ENCODE data around the gene ANXA5. TPM values are rescaled to one million over a fixed set of nuclear protein-coding genes. Genes with fewer than 3 reads are reported as not detected.

The ANXA5 gene
- total RNA-seq, 8 experiments from 2014 or later = 54.5 to 428 (median 132) TPM

GRCh38 chr4:121651597-121651996 is 45.2 kb downstream of the ANXA5 start:
- in situ Hi-C loops (cut with MboI; ENCODE audit: low pct_unique_long_range_greater_than_20kb in 2 of 9, low sequenced_read_pairs in 9 of 9, unreplicated experiment in 9 of 9) = loop anchor here in 2 of 9 experiments (10.0 to 25.0 kb wide), 2 partner anchors 167 to 464 kb away; no protein-coding TSS in a partner anchor
- Histone ChIP-seq H3K4me3 (no peak overlapping the region), H3K27ac (no peak overlapping the region), H3K4me1 (replicated peaks in 1 of 2) (no peaks in the 10 kb centered on the region)
- ATAC-seq (replicated peaks in 6 of 8) = no peak
- WGBS, 10 experiments = 23 to 71% (median 61%) methylated on average over 2 to 5 of the region's 5 CpGs

- ATAC-seq (replicated peaks in 6 of 8) = no peak
- in situ Hi-C loops (cut with MboI; ENCODE audit: low pct_unique_long_range_greater_than_20kb in 2 of 9, low sequenced_read_pairs in 9 of 9, unreplicated experiment in 9 of 9) = loop anchor here in 2 of 9 experiments (10.0 to 25.0 kb wide), 2 partner anchors 166 to 463 kb away; no protein-coding TSS in a partner anchor
- no peak overlapping the region for H3K27ac ChIP-seq
- whole genome bisulfite sequencing, 10 experiments = 17 to 94% (median 71%) methylated on average over 1 to 2 of the region's 2 CpGs; no CpG with 5 or more reads in 1 of the 10 experiments
- no peaks in the 10 kb centered on the region for H3K4me1 ChIP-seq (replicated peaks in 1 of 2)
- no peak overlapping the region for H3K4me3 ChIP-seq
These were observed 46.0 kb downstream of the ANXA5 start for GRCh38 chr4:121650741-121651140.

GRCh38 chr4:121648516-121648915 is 48.3 kb downstream of the ANXA5 start:
- Histone ChIP-seq H3K27ac (no peak overlapping the region), H3K4me1 (replicated peaks in 1 of 2) (no peaks in the 10 kb centered on the region), H3K4me3 (no peak overlapping the region)
- 0 to 83% (median 45%) methylated on average over 1 to 3 of the region's 3 CpGs; no CpG with 5 or more reads in 2 of the 10 experiments for WGBS, 10 experiments
- in situ Hi-C loops (cut with MboI; ENCODE audit: low pct_unique_long_range_greater_than_20kb in 2 of 9, low sequenced_read_pairs in 9 of 9, unreplicated experiment in 9 of 9) = no loop called here
- ATAC-seq (replicated peaks in 6 of 8) = no peak

GRCh38 chr4:121642876-121643585 is 53.7 kb downstream of the ANXA5 start:
- Histone ChIP-seq H3K4me1 (replicated peaks in 1 of 2) (no peaks in the 10 kb centered on the region), H3K4me3 (no peak overlapping the region), H3K27ac (no peak overlapping the region)
- WGBS, 10 experiments = 51 to 89% (median 80%) methylated on average over 2 to 8 of the region's 8 CpGs
- no peak for ATAC-seq (replicated peaks in 6 of 8)
- in situ Hi-C loops (cut with MboI; ENCODE audit: low pct_unique_long_range_greater_than_20kb in 2 of 9, low sequenced_read_pairs in 9 of 9, unreplicated experiment in 9 of 9) = no loop called here

- no peak overlapping the region for H3K27ac ChIP-seq
- H3K4me3 ChIP-seq = no peak overlapping the region
- no peaks in the 10 kb centered on the region for H3K4me1 ChIP-seq (replicated peaks in 1 of 2)
- WGBS, 10 experiments = 17 to 100% (median 78%) methylated on average over 1 to 2 of the region's 2 CpGs; no CpG with 5 or more reads in 1 of the 10 experiments
- in situ Hi-C loops (cut with MboI; ENCODE audit: low pct_unique_long_range_greater_than_20kb in 2 of 9, low sequenced_read_pairs in 9 of 9, unreplicated experiment in 9 of 9) = no loop called here
- ATAC-seq (replicated peaks in 6 of 8) = no peak
These were observed 54.5 kb downstream of the ANXA5 start for GRCh38 chr4:121642292-121642691.

GRCh38 chr4:121633653-121634052 is 63.1 kb downstream of the ANXA5 start:
- no peak overlapping the region for H3K4me3 ChIP-seq
- H3K27ac ChIP-seq = no peak overlapping the region
- in situ Hi-C loops (cut with MboI; ENCODE audit: low pct_unique_long_range_greater_than_20kb in 2 of 9, low sequenced_read_pairs in 9 of 9, unreplicated experiment in 9 of 9) = no loop called here
- H3K4me1 ChIP-seq (replicated peaks in 1 of 2) = peaks cover 0 to 7% of the 10 kb centered on the region in 2 donors
- 5 to 48% (median 25%) methylated on average over 1 to 4 of the region's 4 CpGs; no CpG with 5 or more reads in 2 of the 10 experiments for WGBS, 10 experiments
- ATAC-seq (replicated peaks in 6 of 8) = peak in 3 of 8 experiments; percentile 15 to 70 (median 23)

- in situ Hi-C loops (cut with MboI; ENCODE audit: low pct_unique_long_range_greater_than_20kb in 2 of 9, low sequenced_read_pairs in 9 of 9, unreplicated experiment in 9 of 9) = no loop called here
- ATAC-seq (replicated peaks in 6 of 8) = no peak
- 73 to 100% (median 95%) methylated on average over 1 to 8 of the region's 9 CpGs; no CpG with 5 or more reads in 3 of the 10 experiments for WGBS, 10 experiments
These were observed 64.1 kb downstream of the ANXA5 start for GRCh38 chr4:121632636-121633035.

More at GRCh38 chr4:121632636-121633035, 64.1 kb downstream of the ANXA5 start:
- no peak overlapping the region for H3K27ac ChIP-seq
- H3K4me3 ChIP-seq = no peak overlapping the region
- H3K4me1 ChIP-seq (replicated peaks in 1 of 2) = peaks cover 0 to 7% of the 10 kb centered on the region in 2 donors

Other genes with a start within 250 kb of the ANXA5 start
- 1 to 10 TPM in 1 of 8 experiments, under 1 TPM in 3, not detected in 4; 0.27 to 1.8 (median 0.84) TPM for gene SMIM43, start 68.2 kb upstream of the ANXA5 start, total RNA-seq
- gene EXOSC9, start 104.3 kb upstream of the ANXA5 start, total RNA-seq = 10 to 100 TPM; 15.5 to 48.8 (median 24.8) TPM
- gene CCNA2, start 126.9 kb upstream of the ANXA5 start, total RNA-seq = 10 to 100 TPM in 3 of 8 experiments, 1 to 10 TPM in 5; 1.5 to 65.6 (median 4.7) TPM
- 10 to 100 TPM; 19.7 to 37.4 (median 28.5) TPM for gene BBS7, start 173.5 kb upstream of the ANXA5 start, total RNA-seq